HG02763 (cell line): ENCODE results near the gene HOOK2.
"Not testable (repeated sequence)": the region's sequence is repeated elsewhere in the genome, so short reads cannot be mapped to it uniquely, and the experiment has no call there.

ENCODE experiments used
- ATAC-seq: cut with Tn5 transposase; IDR thresholded peaks from one replicate; pipeline ENCODE4 v1.9.1; 2021; ENCODE audit warnings: mild to moderate bottlenecking, moderate library complexity; ENCODE audit not compliant: unreplicated experiment

HOOK2 gene

GRCh38 chr19:12723381-12723640, 52.0 kb downstream of the HOOK2 start:
- no peak for ATAC-seq

DNA sequence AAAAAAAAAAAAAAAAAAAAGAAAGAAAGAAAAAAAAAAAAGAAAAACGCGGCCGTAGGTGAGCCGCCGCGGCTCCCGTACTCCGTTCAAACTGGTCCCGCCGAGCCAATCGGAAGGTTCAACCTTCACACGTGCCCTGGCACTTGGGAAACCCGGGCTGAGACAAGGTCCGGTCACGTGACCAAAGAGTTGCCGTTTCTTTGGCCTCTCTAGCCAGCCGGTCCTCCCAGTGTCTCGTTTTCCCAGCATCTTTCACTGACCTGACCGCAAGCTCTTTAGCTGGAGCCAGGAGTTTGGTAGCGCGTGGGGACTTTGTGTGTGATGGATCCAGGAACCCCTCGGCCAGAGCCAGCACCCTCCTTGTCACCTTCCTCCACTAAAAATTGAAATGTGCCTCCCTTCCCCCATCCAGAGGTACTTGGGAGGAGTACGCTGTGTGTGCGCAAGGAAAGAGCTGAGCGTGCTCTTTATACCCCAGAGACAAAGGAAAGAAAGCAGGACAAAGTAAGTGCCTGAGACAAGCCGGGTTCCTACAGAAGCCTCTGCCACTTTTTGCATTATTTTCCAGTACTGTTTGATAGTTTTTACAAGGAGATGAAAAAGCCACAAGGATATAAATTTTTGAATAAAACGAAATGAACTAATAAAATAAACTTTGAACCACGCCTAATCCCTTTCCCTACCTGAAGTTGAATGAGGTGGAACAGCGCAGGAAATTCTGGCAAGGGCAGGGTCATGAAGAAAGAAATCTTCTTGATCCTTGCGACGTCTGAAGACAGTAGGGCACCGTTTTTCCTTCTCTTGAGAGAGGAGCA, 52.6 kb downstream of the HOOK2 start:
- ATAC-seq, result peak; percentile 86

DNA sequence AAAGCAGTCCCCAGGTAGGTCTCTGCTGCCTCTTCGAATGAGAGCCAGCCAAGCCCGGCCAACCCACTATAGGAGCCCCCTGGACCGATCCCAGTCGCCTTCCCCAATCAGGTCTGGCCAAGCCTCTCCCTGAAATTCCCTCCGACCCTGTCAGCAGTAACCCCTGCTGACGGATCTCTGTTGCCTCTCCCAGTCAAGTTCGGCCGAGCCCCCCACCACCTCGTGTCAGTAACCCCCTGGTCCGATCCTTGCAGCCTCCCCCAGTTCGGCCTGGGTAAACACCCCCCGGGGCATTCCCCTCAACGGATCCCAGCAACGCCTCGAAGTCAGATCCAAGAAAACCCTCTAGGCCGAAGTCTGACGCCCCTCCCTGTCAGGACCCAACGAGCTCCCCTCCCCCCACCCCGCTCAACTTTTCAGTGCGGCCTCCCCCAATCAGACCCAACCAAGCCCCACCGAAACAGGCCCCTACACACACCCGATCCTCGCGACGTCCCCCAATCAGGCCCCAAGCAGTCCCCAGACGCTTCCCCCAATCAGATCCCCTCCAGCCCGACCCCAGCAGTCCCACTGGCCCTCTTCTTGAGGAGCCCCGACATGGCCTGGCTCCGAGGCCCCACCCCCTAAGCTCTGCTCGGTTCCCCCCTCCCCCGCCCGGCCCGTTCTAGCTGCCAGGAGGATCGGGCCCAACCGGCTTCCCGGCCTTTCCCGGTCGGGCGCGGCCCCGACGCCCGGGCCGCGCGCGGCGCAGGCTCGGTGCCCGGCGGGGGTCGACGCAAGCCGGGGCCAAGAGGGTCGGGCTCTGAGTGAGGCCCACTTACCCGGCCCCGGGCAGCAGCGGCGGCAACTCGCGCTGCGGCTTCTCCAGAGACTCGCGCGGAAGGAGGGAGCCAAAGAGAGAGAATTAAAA, 53.4 kb downstream of the HOOK2 start:
- peak; percentile 31 for ATAC-seq

- no peak for ATAC-seq
These were observed 54.3 kb downstream of the HOOK2 start for GRCh38 chr19:12720851-12721655.

DNA sequence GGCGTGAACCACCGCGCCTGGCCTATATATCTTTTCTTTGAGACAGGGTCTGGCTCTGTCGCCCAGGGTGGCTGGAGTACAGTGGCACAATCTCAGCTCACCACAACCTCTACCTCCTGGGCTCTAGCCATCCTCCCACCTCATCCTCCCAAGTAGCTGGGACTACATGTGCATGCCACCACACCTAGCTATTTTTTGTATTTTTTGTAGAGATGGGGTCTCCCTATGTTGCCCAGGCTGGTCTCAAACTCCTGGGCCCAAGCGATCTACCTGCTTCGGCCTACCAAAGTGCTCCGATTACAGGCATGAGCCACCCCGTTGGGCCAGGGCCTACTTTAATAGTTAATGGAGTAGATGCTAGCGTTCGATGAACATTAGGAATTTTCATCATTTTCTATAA, 55.1 kb downstream of the HOOK2 start:
- no peak for ATAC-seq

DNA sequence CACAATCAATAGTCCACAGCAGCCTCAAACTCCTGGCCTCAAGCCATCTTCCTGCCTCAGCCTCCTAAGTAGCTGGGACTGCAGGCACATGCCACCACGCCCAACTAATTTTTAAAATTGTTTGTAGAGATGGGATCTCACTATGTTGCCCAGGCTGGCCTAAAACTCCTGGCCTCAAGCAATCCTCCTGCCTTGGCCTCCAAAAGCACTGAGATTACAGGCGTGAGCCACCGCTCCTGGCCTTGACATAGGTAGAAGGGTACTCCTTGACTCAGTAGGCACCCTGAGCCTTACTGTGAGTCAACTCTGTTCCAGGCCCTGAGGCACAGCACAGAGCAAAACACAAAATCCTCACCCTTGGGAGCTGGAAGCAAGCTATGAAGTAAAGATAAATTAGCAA, 59.4 kb downstream of the HOOK2 start:
- ATAC-seq, result no peak

- no peak for ATAC-seq
These were observed 60.2 kb downstream of the HOOK2 start for GRCh38 chr19:12715102-12715501.

DNA sequence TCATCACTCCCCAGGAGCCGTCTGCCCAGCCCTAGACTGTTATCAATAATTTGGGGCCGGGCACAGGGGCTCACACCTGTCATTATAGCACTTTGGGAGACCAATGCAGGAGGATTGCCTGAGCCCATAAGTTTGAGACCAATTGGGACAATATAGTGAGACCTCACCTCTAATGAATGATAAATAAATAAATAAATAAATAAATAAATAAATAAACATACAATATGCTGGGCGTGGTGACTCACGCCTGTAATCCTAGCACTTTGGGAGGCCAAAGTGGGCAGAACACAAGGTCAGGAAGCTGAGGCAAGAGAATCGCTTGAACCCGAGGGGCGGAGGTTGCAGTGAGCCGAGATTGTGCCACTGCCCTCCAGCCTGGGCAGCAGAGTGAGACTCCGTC, 62.0 kb downstream of the HOOK2 start:
- not testable (repeated sequence) for ATAC-seq
